Osteoblast (primary cell): ENCODE data around the gene FALEC. TPM values are rescaled to one million over a fixed set of nuclear protein-coding genes. Genes with fewer than 3 reads are reported as not detected.

Source experiments
- DNase-seq: peaks from one replicate; pipeline ENCODE4 v3.0.0; 2011; ENCODE audit warnings: low spot score, mixed read lengths; ENCODE audit not compliant: insufficient read length; ENCODE audit errors: missing footprints
- H2AFZ ChIP-seq: 2 replicates; pipeline ENCODE4 v1.6.0; 2011; ENCODE audit warnings: mild to moderate bottlenecking, low read length
- H3K27ac ChIP-seq: 2 replicates; pipeline ENCODE4 v1.5.1; 2011; ENCODE audit warnings: mild to moderate bottlenecking, low read depth, low read length, moderate library complexity
- H3K27me3 ChIP-seq: 2 replicates; pipeline ENCODE4 v1.6.0; 2012; ENCODE audit warnings: mild to moderate bottlenecking, control low read depth, inconsistent platforms, low read length, moderate library complexity; ENCODE audit not compliant: insufficient read depth
- H3K36me3 ChIP-seq: 2 replicates; pipeline ENCODE4 v1.5.1; 2011; ENCODE audit warnings: mild to moderate bottlenecking, low read length, control low read depth, moderate library complexity; ENCODE audit not compliant: insufficient read depth
- H3K4me1 ChIP-seq: 2 replicates; pipeline ENCODE4 v1.5.1; 2011; ENCODE audit warnings: mild to moderate bottlenecking, low read length, control low read depth, moderate library complexity; ENCODE audit not compliant: insufficient read depth
- H3K4me2 ChIP-seq: 2 replicates; pipeline ENCODE4 v1.6.0; 2011; ENCODE audit warnings: mild to moderate bottlenecking, low read length; ENCODE audit not compliant: insufficient read depth
- H3K4me3 ChIP-seq: fragments of 200-600 bp; sonication (generic); 3 replicates; pipeline ENCODE4 v1.5.1; 2012; ENCODE audit warnings: mild to moderate bottlenecking, low read length, inconsistent platforms; ENCODE audit not compliant: insufficient read depth
- H3K79me2 ChIP-seq: 2 replicates; pipeline ENCODE4 v1.6.0; 2012; ENCODE audit warnings: mild to moderate bottlenecking, low read length, control low read depth, inconsistent platforms; ENCODE audit not compliant: insufficient read depth
- H3K9me3 ChIP-seq: 2 replicates; pipeline ENCODE4 v1.5.1; 2011; ENCODE audit warnings: low read depth, low read length, control low read depth
- H4K20me1 ChIP-seq: 2 replicates; pipeline ENCODE4 v1.6.0; 2012; ENCODE audit warnings: mild to moderate bottlenecking, low read length, control low read depth; ENCODE audit not compliant: insufficient read depth
- total RNA-seq: library from RNA; depleted of rRNA; stranded (reverse); fragments of >200 nt; gene quantifications from 2 replicates; pipeline ENCODE4 v1.2.3, GENCODE V29; 2012
- TF ChIP-seq, protein P1 (sequence below): IDR thresholded peaks from 2 replicates; pipeline ENCODE4 v1.5.1; 2011; ENCODE audit warnings: mild to moderate bottlenecking, low read depth, low read length, moderate library complexity; ENCODE audit errors: extremely low read depth

The FALEC gene
- total RNA-seq, 1 donor, result 0.36 TPM

DNA sequence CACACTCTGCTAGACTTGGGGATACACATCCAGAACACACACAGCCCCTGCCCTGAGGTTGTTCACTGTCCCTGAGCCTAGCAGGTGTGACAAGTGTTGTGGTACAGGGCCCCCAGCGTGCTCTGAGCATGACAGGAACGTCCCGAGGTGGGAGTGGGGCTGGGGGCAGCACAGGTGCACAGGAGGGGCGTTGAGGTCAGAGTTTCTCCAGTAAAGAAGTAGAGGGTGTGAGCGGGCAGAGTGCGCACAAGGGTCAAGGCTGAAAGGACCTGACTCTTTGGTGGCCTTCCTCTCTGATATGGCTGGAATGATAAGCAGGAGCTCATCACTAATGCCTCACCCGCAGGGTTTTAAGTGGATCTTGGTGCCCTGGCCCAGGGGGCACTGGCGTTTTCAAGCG is 1.3 kb upstream of the FALEC start:
- Histone ChIP-seq H3K4me1 (peaks cover 10% of the 10 kb centered on the region), H3K27ac (no peak overlapping the region), H3K79me2 (peaks cover 4% of the 10 kb centered on the region), H3K4me2 (no peak overlapping the region), H2AFZ (no peak overlapping the region), H4K20me1 (no peaks in the 10 kb centered on the region), H3K36me3 (peaks cover 28% of the 10 kb centered on the region), H3K9me3 (no peaks in the 10 kb centered on the region), H3K27me3 (no peaks in the 10 kb centered on the region), H3K4me3 (no peak overlapping the region)
- TF ChIP-seq, protein P1, sequence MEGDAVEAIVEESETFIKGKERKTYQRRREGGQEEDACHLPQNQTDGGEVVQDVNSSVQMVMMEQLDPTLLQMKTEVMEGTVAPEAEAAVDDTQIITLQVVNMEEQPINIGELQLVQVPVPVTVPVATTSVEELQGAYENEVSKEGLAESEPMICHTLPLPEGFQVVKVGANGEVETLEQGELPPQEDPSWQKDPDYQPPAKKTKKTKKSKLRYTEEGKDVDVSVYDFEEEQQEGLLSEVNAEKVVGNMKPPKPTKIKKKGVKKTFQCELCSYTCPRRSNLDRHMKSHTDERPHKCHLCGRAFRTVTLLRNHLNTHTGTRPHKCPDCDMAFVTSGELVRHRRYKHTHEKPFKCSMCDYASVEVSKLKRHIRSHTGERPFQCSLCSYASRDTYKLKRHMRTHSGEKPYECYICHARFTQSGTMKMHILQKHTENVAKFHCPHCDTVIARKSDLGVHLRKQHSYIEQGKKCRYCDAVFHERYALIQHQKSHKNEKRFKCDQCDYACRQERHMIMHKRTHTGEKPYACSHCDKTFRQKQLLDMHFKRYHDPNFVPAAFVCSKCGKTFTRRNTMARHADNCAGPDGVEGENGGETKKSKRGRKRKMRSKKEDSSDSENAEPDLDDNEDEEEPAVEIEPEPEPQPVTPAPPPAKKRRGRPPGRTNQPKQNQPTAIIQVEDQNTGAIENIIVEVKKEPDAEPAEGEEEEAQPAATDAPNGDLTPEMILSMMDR, result no peak
- DNase-seq, result peak; percentile 48

DNA sequence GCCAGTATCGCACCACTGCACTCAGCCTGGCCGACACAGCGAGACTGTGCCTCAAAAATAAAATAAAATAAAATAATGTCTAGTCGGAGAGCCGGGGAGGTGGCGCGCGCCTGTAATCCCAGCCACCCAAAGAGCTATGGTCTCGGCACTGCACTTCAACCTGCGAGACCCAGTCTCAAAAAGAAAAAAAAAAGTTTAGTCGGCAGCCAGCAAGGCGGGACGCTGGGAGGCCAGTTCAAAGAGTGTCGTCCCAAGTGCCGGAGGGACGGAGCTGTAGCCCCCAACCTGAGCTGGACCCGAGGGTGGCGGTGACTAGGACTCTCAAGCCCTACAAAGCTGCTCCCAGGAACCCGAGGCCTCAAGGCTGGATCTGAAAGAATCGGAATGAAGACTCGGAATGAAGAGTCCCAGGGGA is 632 bp upstream of the FALEC start:
- Histone ChIP-seq H3K36me3 (peaks cover 28% of the 10 kb centered on the region), H3K4me3 (peak overlapping the region; percentile 86), H3K79me2 (no peaks in the 10 kb centered on the region), H2AFZ (peak overlapping the region; percentile 99), H3K4me2 (peak overlapping the region; percentile 99), H3K27ac (peak overlapping the region; percentile 79), H3K27me3 (no peaks in the 10 kb centered on the region), H4K20me1 (no peaks in the 10 kb centered on the region), H3K9me3 (no peaks in the 10 kb centered on the region), H3K4me1 (peaks cover 10% of the 10 kb centered on the region)
- peak; percentile 88 for DNase-seq
- TF ChIP-seq, protein P1, result no peak

DNA sequence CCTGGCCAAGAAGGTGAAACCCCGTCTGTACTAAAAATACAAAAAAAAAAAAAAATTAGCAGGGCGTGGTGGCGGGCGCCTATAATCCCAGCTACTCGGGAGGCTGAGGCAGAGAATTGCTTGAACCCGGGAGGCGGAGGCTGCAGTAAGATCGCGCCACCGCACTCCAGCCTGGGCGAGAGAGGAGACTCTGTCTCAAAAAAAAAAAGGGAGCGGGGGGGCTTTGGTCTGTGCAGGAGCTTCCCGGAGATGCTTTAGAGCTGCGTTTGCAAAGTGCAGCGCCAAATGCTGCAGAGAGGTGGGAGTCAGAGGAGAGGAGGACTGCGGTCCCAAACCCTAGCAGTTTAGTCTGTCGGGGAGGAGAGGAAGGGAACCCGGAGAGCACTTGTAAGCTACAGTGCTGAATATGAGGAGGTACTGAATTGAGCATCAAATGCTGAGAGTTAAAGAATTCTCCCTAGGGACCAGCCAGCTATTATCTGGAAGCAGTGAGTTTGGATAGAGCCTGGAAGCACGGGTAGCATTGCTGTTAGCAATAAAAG is 569 bp downstream of the FALEC start:
- H3K4me3 ChIP-seq, result peak overlapping the region; percentile 86
- no peaks in the 10 kb centered on the region for H4K20me1 ChIP-seq
- peak overlapping the region; percentile 92 for H2AFZ ChIP-seq
- H3K9me3 ChIP-seq, result no peaks in the 10 kb centered on the region
- peaks cover 20% of the 10 kb centered on the region for H3K36me3 ChIP-seq
- TF ChIP-seq, protein P1, result no peak
- peaks cover 10% of the 10 kb centered on the region for H3K4me1 ChIP-seq
- H3K79me2 ChIP-seq, result no peaks in the 10 kb centered on the region
- no peak overlapping the region for H3K27ac ChIP-seq
- peak overlapping the region; percentile 99 for H3K4me2 ChIP-seq
- no peaks in the 10 kb centered on the region for H3K27me3 ChIP-seq
- DNase-seq, result peak; percentile 69

DNA sequence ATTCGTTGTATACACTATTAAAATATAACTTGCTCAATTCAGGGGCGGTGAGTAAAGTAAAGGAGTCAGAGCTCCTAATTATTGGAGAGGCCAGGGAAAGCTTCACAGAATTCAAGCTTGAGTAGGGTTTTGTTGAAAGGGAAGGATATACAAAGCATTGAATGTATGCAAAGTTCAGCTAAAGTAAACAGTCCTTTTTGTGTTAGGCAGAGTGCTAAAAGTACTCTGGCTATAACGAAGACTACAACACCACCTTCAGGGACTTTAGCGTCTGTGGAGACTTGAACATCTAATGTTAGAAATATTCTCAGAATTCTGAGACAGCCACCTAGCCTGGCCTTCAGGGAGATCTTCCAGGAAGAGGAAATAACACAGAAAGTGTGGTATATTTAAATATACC is 1.1 kb downstream of the FALEC start:
- H3K27ac ChIP-seq, result no peak overlapping the region
- no peak overlapping the region for H2AFZ ChIP-seq
- peak overlapping the region; percentile 99 for H3K4me2 ChIP-seq
- DNase-seq, result peak; percentile 34
- TF ChIP-seq, protein P1, result no peak
- no peaks in the 10 kb centered on the region for H4K20me1 ChIP-seq
- H3K4me1 ChIP-seq, result peaks cover 10% of the 10 kb centered on the region
- no peaks in the 10 kb centered on the region for H3K9me3 ChIP-seq
- no peaks in the 10 kb centered on the region for H3K27me3 ChIP-seq
- peaks cover 15% of the 10 kb centered on the region for H3K36me3 ChIP-seq
- H3K79me2 ChIP-seq, result no peaks in the 10 kb centered on the region
- H3K4me3 ChIP-seq, result peak overlapping the region; percentile 86
